K562 (cell line): Measurements from ENCODE around the gene CRYBG1. TPM values are rescaled to one million over a fixed set of nuclear protein-coding genes. Genes with fewer than 3 reads are reported as not detected.

ENCODE experiments used
- ATAC-seq: fragments of 200-7000 bp; cut with Tn5 transposase; 3 replicates; pipeline ENCODE4 v1.9.1; 2020; ENCODE audit warnings: moderate library complexity
- BruUV-seq: library from RNA; stranded (reverse); fragments of 400-500 nt; replicated peaks from 2 replicates; lab custom pipeline; 2021; lab: Mats Ljungman, UMichigan
- CTCF ChIA-PET: fragments of 300-600 bp; formaldehyde crosslinking; extraction: SDS; loops from one replicate; lab custom pipeline; 2021; ENCODE audit warnings: low intra/inter-chr PET ratio; lab: Yijun Ruan, JAX
- POLR2A ChIA-PET: fragments of 300-600, 350-650 bp; sonication (Branson Sonifier 250); formaldehyde crosslinking; extraction: SDS; loops from one replicate; lab custom pipeline; 2021; ENCODE audit warnings: antibody characterized with exemption, inconsistent platforms; lab: Yijun Ruan, JAX
- DNase-seq, 4 experiments: peaks; one replicate each; pipeline versions ENCODE4 v3.0.0 to v3.0.0-alpha.2; 2011 to 2018; ENCODE audit warnings: low spot score in 3 of 4, mixed read lengths in 3 of 4; ENCODE audit errors: extremely low read depth in 1 of 4
- FAIRE-seq: peaks from 2 replicates; lab custom pipeline; 2011; peaks lifted over from hg19 to GRCh38; lab: Jason Lieb, UNC
- H2AFZ ChIP-seq: 2 replicates; pipeline ENCODE4 v1.6.0; 2011; ENCODE audit warnings: low read depth, low read length, control low read depth, inconsistent platforms
- H3K27ac ChIP-seq: fragments of 200-600 bp; 3 replicates; pipeline ENCODE4 v1.8.0; 2011; ENCODE audit warnings: low read depth, mild to moderate bottlenecking, control low read depth, inconsistent platforms, low read length, moderate library complexity, mixed read lengths; ENCODE audit errors: extremely low read depth
- H3K27me3 ChIP-seq, 2 experiments: fragments of 300-600 bp in 1 of 2; 2 replicates in 1 of 2; 3 replicates in 1 of 2; pipeline versions ENCODE4 v1.6.0 to v1.8.0; 2011; ENCODE audit warnings: inconsistent platforms in 2 of 2, low read length in 2 of 2, mild to moderate bottlenecking in 1 of 2, mixed read lengths in 1 of 2, moderate library complexity in 1 of 2; ENCODE audit not compliant: control insufficient read depth in 2 of 2, insufficient read depth in 2 of 2
- H3K36me3 ChIP-seq: fragments of 300-600 bp; 3 replicates; pipeline ENCODE4 v1.8.0; 2011; ENCODE audit warnings: mild to moderate bottlenecking, low read length, inconsistent platforms; ENCODE audit not compliant: control insufficient read depth, insufficient read depth
- H3K4me1 ChIP-seq, 2 experiments: fragments of 200-600 bp in 1 of 2; replicated peaks in 1 of 2; 2 replicates in 1 of 2; 3 replicates in 1 of 2; pipeline versions ENCODE4 v1.5.1 to v1.8.0; 2011; ENCODE audit warnings: inconsistent platforms in 2 of 2, low read length in 2 of 2, mild to moderate bottlenecking in 1 of 2, mixed read lengths in 1 of 2, moderate library complexity in 1 of 2; ENCODE audit not compliant: control insufficient read depth in 2 of 2, insufficient read depth in 2 of 2
- H3K4me2 ChIP-seq: 2 replicates; pipeline ENCODE4 v1.6.1; 2011; ENCODE audit warnings: low read length, control low read depth, inconsistent platforms, mixed read lengths; ENCODE audit not compliant: insufficient read depth
- H3K4me3 ChIP-seq: fragments of 200-600 bp; sonication (generic), shearing (Covaris generic); 2 replicates; pipeline ENCODE4 v1.5.1; 2016; ENCODE audit warnings: control low read depth, inconsistent platforms
- H3K79me2 ChIP-seq: fragments of 200-600 bp; 3 replicates; pipeline ENCODE4 v1.8.0; 2011; ENCODE audit warnings: low read length, inconsistent platforms; ENCODE audit not compliant: control insufficient read depth, insufficient read depth
- H3K9ac ChIP-seq, 2 experiments: 2 replicates each; pipeline versions ENCODE4 v1.6.0 to v1.6.1; 2011; ENCODE audit warnings: low read depth in 2 of 2, low read length in 2 of 2, control low read depth in 1 of 2, inconsistent platforms in 1 of 2, mild to moderate bottlenecking in 1 of 2, mixed read lengths in 1 of 2; ENCODE audit not compliant: insufficient read depth in 1 of 2
- H3K9me1 ChIP-seq: one replicate; pipeline ENCODE4 v1.6.0; 2011; ENCODE audit warnings: inconsistent platforms, mild to moderate bottlenecking, low read length, moderate library complexity; ENCODE audit not compliant: control insufficient read depth, insufficient read depth
- H3K9me3 ChIP-seq: replicated peaks from 2 replicates; pipeline ENCODE4 v1.5.1; 2011; ENCODE audit warnings: low read depth, low read length, inconsistent platforms; ENCODE audit not compliant: control insufficient read depth, insufficient read depth
- H4K20me1 ChIP-seq: replicated peaks from 2 replicates; pipeline ENCODE4 v1.6.1; 2011; ENCODE audit warnings: low read length, inconsistent platforms, mixed read lengths; ENCODE audit not compliant: control insufficient read depth, insufficient read depth
- ARNT ChIP-seq, 2 experiments: fragments of 450-650 bp; IDR thresholded peaks; 2 replicates each; pipeline ENCODE4 v1.6.1; 2016; ENCODE audit warnings: mild to moderate bottlenecking in 1 of 2
- CBX5 ChIP-seq: IDR thresholded peaks from 2 replicates; pipeline ENCODE4 v1.6.1; 2014; ENCODE audit warnings: low read depth, borderline replicate concordance
- ZBTB1 ChIP-seq: sonication (generic); formaldehyde crosslinking; IDR thresholded peaks from 2 replicates; pipeline ENCODE4 v1.8.1; 2023; ENCODE audit warnings: missing genetic modification reagents, low read depth, mild to moderate bottlenecking, borderline replicate concordance
- ZNF143 ChIP-seq: sonication (generic); formaldehyde crosslinking; IDR thresholded peaks from 2 replicates; pipeline ENCODE4 v1.9.0; 2022; ENCODE audit warnings: mild to moderate bottlenecking, missing genetic modification reagents
- ZNF274 ChIP-seq: IDR thresholded peaks from 2 replicates; pipeline ENCODE4 v1.6.1; 2011; ENCODE audit warnings: low read depth, mild to moderate bottlenecking, low read length, moderate library complexity, borderline replicate concordance
- ZNF445 ChIP-seq: fragments of 250-450 bp; sonication (Bioruptor Pico); IDR thresholded peaks from 2 replicates; pipeline ENCODE4 v1.4.0; 2020; ENCODE audit warnings: low read depth, mild to moderate bottlenecking, moderate library complexity
- ZNF785 ChIP-seq: fragments of 250-450 bp; sonication (Bioruptor Pico); IDR thresholded peaks from 2 replicates; pipeline ENCODE4 v1.4.0; 2020; ENCODE audit warnings: mild to moderate bottlenecking
- WGBS: fragments of 100-300 bp; shearing (Covaris generic); methylation state at CpG from one replicate; pipeline ENCODE4 v1.1.6; 2016; ENCODE audit warnings: low coverage, mixed read lengths; ENCODE audit not compliant: insufficient coverage; ENCODE audit errors: missing lambda C conversion rate; 5-methylcytosine and 5-hydroxymethylcytosine counted together
- in situ Hi-C: fragments of 300-500 bp; cut with MboI; formaldehyde crosslinking; loops from 4 replicates; pipeline ENCODE4 v1.15.0; 2018; ENCODE audit warnings: inconsistent platforms, mixed read lengths
- intact Hi-C: fragments of 100-400 bp; cut with micrococcal nuclease; formaldehyde crosslinking; loops from 2 replicates; pipeline ENCODE4 v1.14.2; 2022
- polyA plus RNA-seq, 8 experiments: library from polyadenylated mRNA; depleted of rRNA in 4 of 8; stranded (reverse) in 5 of 8; unstranded in 3 of 8; fragments of >200 nt; fragmentation: Nextera tagmentation in 2 of 8; fragmentation: Illumina TruSeq in 1 of 8; extraction: Ambion mirVana in 2 of 8; extraction: Trizol in 1 of 8; gene quantifications; 2 replicates each; pipeline versions ENCODE4 v1.2.1 to v1.2.3, GENCODE V29; 2011 to 2014; ENCODE audit warnings: inconsistent platforms in 1 of 8, missing spikeins in 1 of 8
- total RNA-seq, 7 experiments: library from RNA; depleted of rRNA in 6 of 7; stranded (reverse); fragments of >200 nt in 6 of 7; fragmentation: Illumina TruSeq in 2 of 7; extraction: Trizol in 2 of 7; gene quantifications; 2 replicates each; pipeline versions ENCODE4 v1.2.1 to v1.2.3, GENCODE V29; 2011 to 2021; ENCODE audit warnings: low replicate concordance in 1 of 7
- TF ChIP-seq, protein P1 (sequence below): fragments of 250-450 bp; sonication (Bioruptor Pico); IDR thresholded peaks from 2 replicates; pipeline ENCODE4 v1.5.0; 2021
- TF ChIP-seq, protein P2 (sequence below): sonication (generic); formaldehyde crosslinking; IDR thresholded peaks from 2 replicates; pipeline ENCODE4 v1.8.0; 2022; ENCODE audit warnings: mild to moderate bottlenecking, missing genetic modification reagents, borderline replicate concordance
- TF ChIP-seq, protein P3 (sequence below): fragments of 450-650 bp; IDR thresholded peaks from 2 replicates; pipeline ENCODE4 v1.6.1; 2018; ENCODE audit not compliant: partially characterized antibody
- TF ChIP-seq, protein P4 (sequence below): fragments of 450-650 bp; conservative IDR thresholded peaks from 2 replicates; pipeline ENCODE4 v1.6.1; 2016; ENCODE audit warnings: missing genetic modification characterization, low read depth, mild to moderate bottlenecking, missing compliant biosample characterization, moderate library complexity
- TF ChIP-seq, protein P5 (sequence below), 3 experiments: fragments of 200-800 bp in 1 of 3; sonication (Bioruptor generic) in 1 of 3; sonication (generic) in 1 of 3; formaldehyde crosslinking in 1 of 3; IDR thresholded peaks; 2 replicates each; pipeline versions ENCODE4 v1.6.1 to v1.8.0; 2016 to 2022; ENCODE audit warnings: mild to moderate bottlenecking in 2 of 3, missing compliant biosample characterization in 2 of 3, missing genetic modification characterization in 2 of 3, missing genetic modification reagents in 1 of 3

The CRYBG1 gene
- total and polyA plus RNA-seq, 9 of the 15 experiments (the other 6 are each of a cell fraction or from before 2014, with no cell fraction given), result 0.07 to 0.47 (median 0.11) TPM

DNA sequence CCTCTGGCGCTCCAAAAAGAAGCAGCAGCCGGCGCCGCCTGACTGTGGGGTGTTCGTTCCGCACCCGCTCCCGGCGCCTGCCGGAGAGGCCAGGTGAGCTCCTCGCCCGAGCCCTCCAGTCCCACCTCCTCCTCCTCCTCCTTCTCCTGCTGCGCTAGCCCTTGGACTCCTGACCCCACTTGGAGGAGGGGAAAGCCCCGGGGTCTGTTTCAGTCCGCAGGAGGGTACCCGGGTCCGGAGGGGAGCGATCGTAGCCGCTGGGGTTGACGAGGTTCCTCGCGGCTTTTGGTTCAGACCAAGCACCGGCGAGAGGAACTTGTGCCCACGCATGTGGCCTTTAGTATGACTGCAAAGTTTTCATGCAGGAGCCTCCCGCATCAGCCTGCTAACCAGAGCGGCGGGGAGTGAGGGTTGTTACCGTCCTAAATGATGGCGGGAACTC, 493 bp downstream of the CRYBG1 start:
- no peak overlapping the region for H3K4me2 ChIP-seq
- peaks cover 7 to 22% of the 10 kb centered on the region in 2 experiments; a peak in 3 of 5 replicates for H3K27me3 ChIP-seq
- DNase-seq (peak in 1 of 4 experiments; percentile 6), ATAC-seq (peak; percentile 19; the same call in 2 of the 3 replicates), FAIRE-seq (no peak)
- H4K20me1 ChIP-seq, result no peaks in the 10 kb centered on the region
- no peak overlapping the region for H2AFZ ChIP-seq
- no peaks in the 10 kb centered on the region for H3K79me2 ChIP-seq
- intact Hi-C loops (no loop called here), in situ Hi-C loops (no loop called here)
- no TSS peak for BruUV-seq
- ChIA-PET POLR2A (interaction anchor here (0.6 to 0.8 kb wide), 2 partner anchors 15 to 269 kb away, joined by 3 read pairs; no protein-coding TSS in a partner anchor), CTCF (interaction anchor here (0.7 to 2.1 kb wide), 2 partner anchors 22 to 84 kb away, joined by 4 to 5 read pairs; no protein-coding TSS in a partner anchor)
- no peaks in the 10 kb centered on the region for H3K36me3 ChIP-seq
- H3K9ac ChIP-seq, result peak overlapping the region in 1 of 2 experiments; percentile 26; a peak in 1 of 4 replicates
- H3K4me3 ChIP-seq, result no peak overlapping the region
- no peak overlapping the region for H3K27ac ChIP-seq
- H3K9me3 ChIP-seq, result no peaks in the 10 kb centered on the region
- no peaks in the 10 kb centered on the region for H3K9me1 ChIP-seq
- H3K4me1 ChIP-seq, result peaks cover 0 to 13% of the 10 kb centered on the region in 2 experiments; a peak in 3 of 5 replicates
- 34% methylated on average over 25 of the region's 31 CpGs for WGBS
- TF ChIP-seq ZNF143 (CRISPR knock-in tag) (no peak), ZNF274 (no peak), ZNF785 (CRISPR knock-in tag) (no peak), ARNT (IDR thresholded peaks at IDR 0.05) (no peak), CBX5 (no peak), ZBTB1 (CRISPR knock-in tag) (no peak), ZNF445 (CRISPR knock-in tag) (no peak)
- TF ChIP-seq, protein P1, sequence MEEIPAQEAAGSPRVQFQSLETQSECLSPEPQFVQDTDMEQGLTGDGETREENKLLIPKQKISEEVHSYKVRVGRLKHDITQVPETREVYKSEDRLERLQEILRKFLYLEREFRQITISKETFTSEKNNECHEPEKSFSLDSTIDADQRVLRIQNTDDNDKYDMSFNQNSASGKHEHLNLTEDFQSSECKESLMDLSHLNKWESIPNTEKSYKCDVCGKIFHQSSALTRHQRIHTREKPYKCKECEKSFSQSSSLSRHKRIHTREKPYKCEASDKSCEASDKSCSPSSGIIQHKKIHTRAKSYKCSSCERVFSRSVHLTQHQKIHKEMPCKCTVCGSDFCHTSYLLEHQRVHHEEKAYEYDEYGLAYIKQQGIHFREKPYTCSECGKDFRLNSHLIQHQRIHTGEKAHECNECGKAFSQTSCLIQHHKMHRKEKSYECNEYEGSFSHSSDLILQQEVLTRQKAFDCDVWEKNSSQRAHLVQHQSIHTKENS (CRISPR knock-in tag), result no peak
- TF ChIP-seq, protein P2, sequence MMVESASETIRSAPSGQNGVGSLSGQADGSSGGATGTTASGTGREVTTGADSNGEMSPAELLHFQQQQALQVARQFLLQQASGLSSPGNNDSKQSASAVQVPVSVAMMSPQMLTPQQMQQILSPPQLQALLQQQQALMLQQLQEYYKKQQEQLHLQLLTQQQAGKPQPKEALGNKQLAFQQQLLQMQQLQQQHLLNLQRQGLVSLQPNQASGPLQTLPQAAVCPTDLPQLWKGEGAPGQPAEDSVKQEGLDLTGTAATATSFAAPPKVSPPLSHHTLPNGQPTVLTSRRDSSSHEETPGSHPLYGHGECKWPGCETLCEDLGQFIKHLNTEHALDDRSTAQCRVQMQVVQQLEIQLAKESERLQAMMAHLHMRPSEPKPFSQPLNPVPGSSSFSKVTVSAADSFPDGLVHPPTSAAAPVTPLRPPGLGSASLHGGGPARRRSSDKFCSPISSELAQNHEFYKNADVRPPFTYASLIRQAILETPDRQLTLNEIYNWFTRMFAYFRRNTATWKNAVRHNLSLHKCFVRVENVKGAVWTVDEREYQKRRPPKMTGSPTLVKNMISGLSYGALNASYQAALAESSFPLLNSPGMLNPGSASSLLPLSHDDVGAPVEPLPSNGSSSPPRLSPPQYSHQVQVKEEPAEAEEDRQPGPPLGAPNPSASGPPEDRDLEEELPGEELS (CRISPR knock-in tag), result no peak
- TF ChIP-seq, protein P3, sequence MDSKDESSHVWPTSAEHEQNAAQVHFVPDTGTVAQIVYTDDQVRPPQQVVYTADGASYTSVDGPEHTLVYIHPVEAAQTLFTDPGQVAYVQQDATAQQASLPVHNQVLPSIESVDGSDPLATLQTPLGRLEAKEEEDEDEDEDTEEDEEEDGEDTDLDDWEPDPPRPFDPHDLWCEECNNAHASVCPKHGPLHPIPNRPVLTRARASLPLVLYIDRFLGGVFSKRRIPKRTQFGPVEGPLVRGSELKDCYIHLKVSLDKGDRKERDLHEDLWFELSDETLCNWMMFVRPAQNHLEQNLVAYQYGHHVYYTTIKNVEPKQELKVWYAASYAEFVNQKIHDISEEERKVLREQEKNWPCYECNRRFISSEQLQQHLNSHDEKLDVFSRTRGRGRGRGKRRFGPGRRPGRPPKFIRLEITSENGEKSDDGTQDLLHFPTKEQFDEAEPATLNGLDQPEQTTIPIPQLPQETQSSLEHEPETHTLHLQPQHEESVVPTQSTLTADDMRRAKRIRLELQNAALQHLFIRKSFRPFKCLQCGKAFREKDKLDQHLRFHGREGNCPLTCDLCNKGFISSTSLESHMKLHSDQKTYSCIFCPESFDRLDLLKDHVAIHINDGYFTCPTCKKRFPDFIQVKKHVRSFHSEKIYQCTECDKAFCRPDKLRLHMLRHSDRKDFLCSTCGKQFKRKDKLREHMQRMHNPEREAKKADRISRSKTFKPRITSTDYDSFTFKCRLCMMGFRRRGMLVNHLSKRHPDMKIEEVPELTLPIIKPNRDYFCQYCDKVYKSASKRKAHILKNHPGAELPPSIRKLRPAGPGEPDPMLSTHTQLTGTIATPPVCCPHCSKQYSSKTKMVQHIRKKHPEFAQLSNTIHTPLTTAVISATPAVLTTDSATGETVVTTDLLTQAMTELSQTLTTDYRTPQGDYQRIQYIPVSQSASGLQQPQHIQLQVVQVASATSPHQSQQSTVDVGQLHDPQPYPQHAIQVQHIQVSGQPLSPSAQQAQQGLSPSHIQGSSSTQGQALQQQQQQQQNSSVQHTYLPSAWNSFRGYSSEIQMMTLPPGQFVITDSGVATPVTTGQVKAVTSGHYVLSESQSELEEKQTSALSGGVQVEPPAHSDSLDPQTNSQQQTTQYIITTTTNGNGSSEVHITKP, result no peak
- TF ChIP-seq, protein P4, sequence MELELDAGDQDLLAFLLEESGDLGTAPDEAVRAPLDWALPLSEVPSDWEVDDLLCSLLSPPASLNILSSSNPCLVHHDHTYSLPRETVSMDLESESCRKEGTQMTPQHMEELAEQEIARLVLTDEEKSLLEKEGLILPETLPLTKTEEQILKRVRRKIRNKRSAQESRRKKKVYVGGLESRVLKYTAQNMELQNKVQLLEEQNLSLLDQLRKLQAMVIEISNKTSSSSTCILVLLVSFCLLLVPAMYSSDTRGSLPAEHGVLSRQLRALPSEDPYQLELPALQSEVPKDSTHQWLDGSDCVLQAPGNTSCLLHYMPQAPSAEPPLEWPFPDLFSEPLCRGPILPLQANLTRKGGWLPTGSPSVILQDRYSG (tag), result no peak
- TF ChIP-seq, protein P5, sequence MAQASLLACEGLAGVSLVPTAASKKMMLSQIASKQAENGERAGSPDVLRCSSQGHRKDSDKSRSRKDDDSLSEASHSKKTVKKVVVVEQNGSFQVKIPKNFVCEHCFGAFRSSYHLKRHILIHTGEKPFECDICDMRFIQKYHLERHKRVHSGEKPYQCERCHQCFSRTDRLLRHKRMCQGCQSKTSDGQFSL (CRISPR knock-in tag; IDR thresholded peaks at IDR 0.05), result no peak
- TF ChIP-seq, protein P5 (tag; IDR thresholded peaks at IDR 0.05), result no peak
